ENCODE results near the gene PALM. TPM values are rescaled to one million over a fixed set of nuclear protein-coding genes. Genes with fewer than 3 reads are reported as not detected.
"Not testable (repeated sequence)": the region's sequence is repeated elsewhere in the genome, so short reads cannot be mapped to it uniquely, and the experiment has no call there.

PALM gene
- total RNA-seq, 2 donors from 2014 or later: 32.9 to 40.8 TPM

- Histone ChIP-seq H3K36me3 (ENCODE audit: control insufficient read depth, insufficient read depth, low read length) (no peaks in the 10 kb centered on the region), H3K4me1 (ENCODE audit: control insufficient read depth, insufficient read depth, low read length) (no peaks in the 10 kb centered on the region), H3K27me3 (ENCODE audit: control insufficient read depth, insufficient read depth, low read length, poor library complexity, severe bottlenecking) (no peaks in the 10 kb centered on the region), H3K9me3 (ENCODE audit: control insufficient read depth, low read length) (no peaks in the 10 kb centered on the region), H3K27ac (ENCODE audit: low read depth, low read length) (no peak overlapping the region), H3K9ac (ENCODE audit: extremely low read depth, low read length, poor library complexity, severe bottlenecking) (no peak overlapping the region), H3K4me3 (ENCODE audit: low read length) (no peak overlapping the region)
- Mint-ChIP-seq H3K36me3 (ENCODE audit: low read depth) (peaks cover 13% of the 10 kb centered on the region), H3K4me3 (no peak overlapping the region), H3K9me3 (no peaks in the 10 kb centered on the region), H3K27ac (no peak overlapping the region), H3K27me3 (ENCODE audit: insufficient read depth) (no peaks in the 10 kb centered on the region), H3K4me1 (no peaks in the 10 kb centered on the region)
- TF ChIP-seq, protein P1, sequence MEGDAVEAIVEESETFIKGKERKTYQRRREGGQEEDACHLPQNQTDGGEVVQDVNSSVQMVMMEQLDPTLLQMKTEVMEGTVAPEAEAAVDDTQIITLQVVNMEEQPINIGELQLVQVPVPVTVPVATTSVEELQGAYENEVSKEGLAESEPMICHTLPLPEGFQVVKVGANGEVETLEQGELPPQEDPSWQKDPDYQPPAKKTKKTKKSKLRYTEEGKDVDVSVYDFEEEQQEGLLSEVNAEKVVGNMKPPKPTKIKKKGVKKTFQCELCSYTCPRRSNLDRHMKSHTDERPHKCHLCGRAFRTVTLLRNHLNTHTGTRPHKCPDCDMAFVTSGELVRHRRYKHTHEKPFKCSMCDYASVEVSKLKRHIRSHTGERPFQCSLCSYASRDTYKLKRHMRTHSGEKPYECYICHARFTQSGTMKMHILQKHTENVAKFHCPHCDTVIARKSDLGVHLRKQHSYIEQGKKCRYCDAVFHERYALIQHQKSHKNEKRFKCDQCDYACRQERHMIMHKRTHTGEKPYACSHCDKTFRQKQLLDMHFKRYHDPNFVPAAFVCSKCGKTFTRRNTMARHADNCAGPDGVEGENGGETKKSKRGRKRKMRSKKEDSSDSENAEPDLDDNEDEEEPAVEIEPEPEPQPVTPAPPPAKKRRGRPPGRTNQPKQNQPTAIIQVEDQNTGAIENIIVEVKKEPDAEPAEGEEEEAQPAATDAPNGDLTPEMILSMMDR (conservative IDR thresholded peaks at IDR 0.05): no peak
- DNase-seq: no peak
- WGBS, 2 experiments (ENCODE audit: insufficient coverage in 1 of 2, insufficient read length in 1 of 2): 91 to 92% methylated on average over 12 to 13 of the region's 13 CpGs
Measured at GRCh38 chr19:725461-726089, 16.8 kb downstream of the PALM start.

DNA sequence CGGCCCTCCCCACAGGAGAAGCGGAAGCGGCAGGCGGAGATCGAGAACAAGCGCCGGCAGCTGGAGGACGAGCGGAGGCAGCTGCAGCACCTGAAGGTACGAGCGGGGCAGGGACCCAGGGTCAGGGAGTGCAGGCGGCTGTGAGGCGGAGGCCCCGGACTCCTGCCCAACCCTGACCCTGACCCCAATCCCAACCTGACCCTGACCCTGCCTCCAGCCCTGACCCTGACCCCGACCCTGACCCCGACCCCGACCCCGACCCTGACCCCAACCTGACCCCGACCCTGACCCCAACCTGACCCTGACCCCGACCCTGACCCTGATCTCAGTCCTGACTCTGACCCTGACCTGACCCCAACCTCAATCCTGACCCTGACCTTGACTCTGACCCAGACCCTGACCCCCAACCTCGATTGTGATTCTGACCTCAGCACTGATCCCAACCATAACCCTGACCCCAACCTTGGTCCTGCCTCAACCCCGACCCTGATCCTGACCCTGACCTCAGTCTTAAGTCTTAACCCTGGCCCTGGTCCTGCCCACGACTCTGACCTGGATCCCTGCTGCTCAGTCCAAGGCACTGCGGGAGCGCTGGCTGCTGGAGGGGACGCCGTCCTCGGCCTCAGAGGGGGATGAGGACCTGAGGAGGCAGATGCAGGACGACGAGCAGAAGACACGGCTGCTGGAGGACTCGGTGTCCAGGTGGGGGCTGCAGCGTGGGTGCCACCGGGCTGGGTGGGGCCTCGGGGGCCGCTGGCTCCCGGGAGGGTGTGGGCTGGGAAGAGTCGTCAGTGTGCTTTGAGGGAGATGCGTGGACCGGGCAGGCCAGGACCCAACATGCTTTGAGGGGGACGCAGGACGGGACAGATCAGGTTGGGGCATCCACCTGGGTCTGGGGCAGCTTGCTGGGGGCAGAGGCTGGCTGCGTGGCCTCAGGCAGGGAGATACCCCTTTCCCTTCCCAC, 18.5 kb downstream of the PALM start:
- no peaks in the 10 kb centered on the region for H3K4me1 ChIP-seq (ENCODE audit: control insufficient read depth, insufficient read depth, low read length)
- H3K9me3 ChIP-seq (ENCODE audit: control insufficient read depth, low read length): no peaks in the 10 kb centered on the region
- Mint-ChIP-seq H3K27me3 (ENCODE audit: insufficient read depth) (no peaks in the 10 kb centered on the region), H3K4me3 (no peak overlapping the region), H3K4me1 (no peaks in the 10 kb centered on the region), H3K27ac (no peak overlapping the region), H3K9me3 (no peaks in the 10 kb centered on the region), H3K36me3 (ENCODE audit: low read depth) (peaks cover 17% of the 10 kb centered on the region)
- H3K27me3 ChIP-seq (ENCODE audit: control insufficient read depth, insufficient read depth, low read length, poor library complexity, severe bottlenecking): no peaks in the 10 kb centered on the region
- 88 to 97% methylated on average over 28 to 43 of the region's 43 CpGs for WGBS, 2 experiments (ENCODE audit: insufficient coverage in 1 of 2, insufficient read length in 1 of 2)
- H3K4me3 ChIP-seq (ENCODE audit: low read length): no peak overlapping the region
- no peak overlapping the region for H3K27ac ChIP-seq (ENCODE audit: low read depth, low read length)
- no peak overlapping the region for H3K9ac ChIP-seq (ENCODE audit: extremely low read depth, low read length, poor library complexity, severe bottlenecking)
- H3K36me3 ChIP-seq (ENCODE audit: control insufficient read depth, insufficient read depth, low read length): peaks cover 5% of the 10 kb centered on the region
- TF ChIP-seq, protein P1 (conservative IDR thresholded peaks at IDR 0.05): no peak
- DNase-seq: no peak

- Histone ChIP-seq H3K27ac (ENCODE audit: low read depth, low read length) (no peak overlapping the region), H3K9ac (ENCODE audit: extremely low read depth, low read length, poor library complexity, severe bottlenecking) (no peak overlapping the region), H3K4me3 (ENCODE audit: low read length) (no peak overlapping the region), H3K4me1 (ENCODE audit: control insufficient read depth, insufficient read depth, low read length) (no peaks in the 10 kb centered on the region), H3K9me3 (ENCODE audit: control insufficient read depth, low read length) (no peaks in the 10 kb centered on the region), H3K36me3 (ENCODE audit: control insufficient read depth, insufficient read depth, low read length) (peaks cover 5% of the 10 kb centered on the region), H3K27me3 (ENCODE audit: control insufficient read depth, insufficient read depth, low read length, poor library complexity, severe bottlenecking) (no peaks in the 10 kb centered on the region)
- H3K27ac Mint-ChIP-seq: no peak overlapping the region
- TF ChIP-seq, protein P1 (conservative IDR thresholded peaks at IDR 0.05): no peak
- H3K4me1 Mint-ChIP-seq: no peaks in the 10 kb centered on the region
- H3K9me3 Mint-ChIP-seq: no peaks in the 10 kb centered on the region
- peaks cover 17% of the 10 kb centered on the region for H3K36me3 Mint-ChIP-seq (ENCODE audit: low read depth)
- no peak for DNase-seq
- H3K4me3 Mint-ChIP-seq: no peak overlapping the region
- WGBS, 2 experiments (ENCODE audit: insufficient coverage in 1 of 2, insufficient read length in 1 of 2): 91 to 94% methylated on average over 17 to 26 of the region's 26 CpGs
- no peaks in the 10 kb centered on the region for H3K27me3 Mint-ChIP-seq (ENCODE audit: insufficient read depth)
Measured at GRCh38 chr19:728011-728410, 19.3 kb downstream of the PALM start.

GRCh38 chr19:729564-729963, 20.8 kb downstream of the PALM start:
- not testable (repeated sequence) for H3K27ac Mint-ChIP-seq; H3K9me3 ChIP-seq (ENCODE audit: control insufficient read depth, low read length); H3K4me1 ChIP-seq (ENCODE audit: control insufficient read depth, insufficient read depth, low read length); H3K27me3 Mint-ChIP-seq (ENCODE audit: insufficient read depth); DNase-seq; H3K9me3 Mint-ChIP-seq; H3K27ac ChIP-seq (ENCODE audit: low read depth, low read length); H3K4me1 Mint-ChIP-seq; H3K4me3 ChIP-seq (ENCODE audit: low read length); H3K9ac ChIP-seq (ENCODE audit: extremely low read depth, low read length, poor library complexity, severe bottlenecking); H3K27me3 ChIP-seq (ENCODE audit: control insufficient read depth, insufficient read depth, low read length, poor library complexity, severe bottlenecking); H3K36me3 ChIP-seq (ENCODE audit: control insufficient read depth, insufficient read depth, low read length); H3K4me3 Mint-ChIP-seq
- 88 to 90% methylated on average over 13 to 15 of the region's 15 CpGs for WGBS, 2 experiments (ENCODE audit: insufficient coverage in 1 of 2, insufficient read length in 1 of 2)
- H3K36me3 Mint-ChIP-seq (ENCODE audit: low read depth): peaks cover 21% of the 10 kb centered on the region

Data from endodermal cell (in vitro differentiated cells).